Upper lobe of left lung (tissue), 6 donors: ENCODE data around the gene ARMC7. TPM values are rescaled to one million over a fixed set of nuclear protein-coding genes. Genes with fewer than 3 reads are reported as not detected.
"Not testable (repeated sequence)": the region's sequence is repeated elsewhere in the genome, so short reads cannot be mapped to it uniquely, and the experiment has no call there.

Experiments used
- ATAC-seq, 2 donors: fragments of 200-7000 bp; cut with Tn5 transposase; one replicate each; pipeline ENCODE4 v1.9.1; 2022; ENCODE audit warnings: mild to moderate bottlenecking in 2 of 2, moderate library complexity in 2 of 2; ENCODE audit not compliant: low FRiP score in 2 of 2
- DNase-seq, 2 donors: peaks; one replicate each; pipeline ENCODE4 v3.0.0-alpha.2; 2019 to 2020
- H3K27ac ChIP-seq, 4 donors: fragments of 200-600 bp; sonication (generic); one replicate each; pipeline ENCODE4 v1.5.1; 2016 to 2019
- H3K27me3 ChIP-seq, 4 donors: fragments of 200-600 bp; sonication (generic); one replicate each; pipeline ENCODE4 v1.5.1; 2017 to 2019
- H3K36me3 ChIP-seq, 4 donors: fragments of 200-600 bp; sonication (generic); one replicate each; pipeline ENCODE4 v1.5.1; 2016 to 2019
- H3K4me1 ChIP-seq, 4 donors: fragments of 200-600 bp; sonication (generic); one replicate each; pipeline ENCODE4 v1.5.1; 2018 to 2019
- H3K4me3 ChIP-seq, 4 donors: fragments of 200-600 bp; sonication (generic); one replicate each; pipeline ENCODE4 v1.5.1; 2017 to 2019; ENCODE audit warnings: mild to moderate bottlenecking in 2 of 4, moderate library complexity in 1 of 4
- H3K9me3 ChIP-seq, 4 donors: fragments of 200-600 bp; sonication (generic); one replicate each; pipeline ENCODE4 v1.5.1; 2018 to 2019
- CTCF ChIP-seq, 6 experiments: fragments of 450-650 bp in 4 of 6; fragments of 200-600 bp in 2 of 6; sonication (generic) in 2 of 6; IDR thresholded peaks; one replicate each; pipeline ENCODE4 v1.5.1; 2016 to 2019; ENCODE audit warnings: antibody characterized with exemption in 6 of 6
- EP300 ChIP-seq, 4 donors: sonication (generic); formaldehyde crosslinking; IDR thresholded peaks; one replicate each; pipeline ENCODE4 v1.5.1; 2017; ENCODE audit warnings: antibody characterized with exemption in 4 of 4, control low read depth in 2 of 4
- POLR2A ChIP-seq, 4 donors: fragments of 450-650 bp; IDR thresholded peaks; one replicate each; pipeline ENCODE4 v1.5.1; 2016 to 2017; ENCODE audit warnings: antibody characterized with exemption in 4 of 4, mild to moderate bottlenecking in 2 of 4
- POLR2AphosphoS5 ChIP-seq, 2 donors: sonication (generic); formaldehyde crosslinking; IDR thresholded peaks; one replicate each; pipeline ENCODE4 v1.5.1; 2017; ENCODE audit warnings: antibody characterized with exemption in 2 of 2
- WGBS, 2 donors: methylation state at CpG; one replicate each; pipeline ENCODE4 v1.1.5; 2017 to 2018; 5-methylcytosine and 5-hydroxymethylcytosine counted together
- total RNA-seq, 6 donors: library from RNA; depleted of rRNA in 4 of 6; stranded (reverse); fragments of >200 nt in 4 of 6; gene quantifications; one replicate each; pipeline versions ENCODE4 v1.1.0 to v1.2.1, GENCODE V29; 2016 to 2021
- donor health status: DM: no; HTN: no; CAD: no; lungs with moderate emphysema.
- donor health status: DM: no; HTN: yes; CAD: no; lungs with severe emphysema.

Gene ARMC7
- total RNA-seq, 6 donors from 2014 or later: 7.3 to 29.5 (median 16.6) TPM

DNA sequence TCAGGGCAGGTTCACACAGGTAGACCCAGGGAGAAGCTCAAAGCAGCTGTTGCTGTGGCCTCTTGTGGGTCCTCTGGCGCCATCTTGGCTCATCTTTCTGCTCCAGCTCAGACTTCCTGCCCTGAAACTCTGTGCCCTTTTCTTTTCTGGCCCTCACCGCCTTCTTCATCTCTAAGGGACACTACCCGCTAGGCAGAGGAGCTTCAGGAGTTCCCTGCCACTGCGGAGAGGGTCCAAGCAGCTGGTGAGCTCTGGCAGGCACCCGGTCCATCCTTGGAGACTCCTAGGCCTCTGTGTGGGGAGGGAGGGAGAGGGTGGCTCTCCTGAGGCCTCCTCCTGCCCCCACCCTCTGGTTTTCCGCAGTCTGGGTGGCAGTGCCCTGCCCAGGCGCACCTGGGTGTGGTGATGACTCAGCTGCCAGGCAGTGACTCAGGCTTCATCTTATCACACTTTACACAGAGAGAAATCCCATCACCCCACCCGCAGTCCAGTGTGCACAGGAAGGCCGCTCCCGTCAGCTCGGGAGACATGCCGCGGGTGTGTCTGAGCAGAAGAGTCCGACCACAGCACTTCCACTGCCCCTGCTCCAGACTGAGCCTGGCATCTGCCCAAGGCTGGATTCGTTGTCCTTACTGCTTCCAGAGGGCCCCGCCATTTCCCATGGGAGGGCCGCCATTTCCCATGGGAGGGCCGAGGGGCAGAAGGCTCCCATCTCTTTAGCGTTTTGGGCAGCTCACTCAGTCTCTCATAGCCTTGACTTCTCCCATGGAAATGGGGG, 14.5 kb downstream of the ARMC7 start:
- H3K27me3 ChIP-seq: no peaks in the 10 kb centered on the region
- H3K9me3 ChIP-seq: no peaks in the 10 kb centered on the region
- peak; percentile 74 to 89 for ATAC-seq
- peaks cover 0 to 22% (median 5%) of the 10 kb centered on the region in 4 donors for H3K36me3 ChIP-seq
- 65 to 74% methylated on average over 12 to 17 of the region's 19 CpGs for WGBS, 2 donors
- no peak overlapping the region for H3K4me3 ChIP-seq
- peak in 2 of 4 donors; percentile 71 to 84 for TF ChIP-seq EP300 (IDR thresholded peaks at IDR 0.05)
- peak in 1 of 4 donors; percentile 26 for TF ChIP-seq POLR2A (IDR thresholded peaks at IDR 0.05)
- no peak for TF ChIP-seq CTCF (IDR thresholded peaks at IDR 0.05)
- peak; percentile 60 to 86 for TF ChIP-seq POLR2AphosphoS5 (IDR thresholded peaks at IDR 0.05)
- peak overlapping the region; percentile 81 to 95 (median 84) for H3K27ac ChIP-seq
- H3K4me1 ChIP-seq: peaks cover 16 to 35% (median 27%) of the 10 kb centered on the region in 4 donors
- DNase-seq: peak; percentile 70 to 88

DNA sequence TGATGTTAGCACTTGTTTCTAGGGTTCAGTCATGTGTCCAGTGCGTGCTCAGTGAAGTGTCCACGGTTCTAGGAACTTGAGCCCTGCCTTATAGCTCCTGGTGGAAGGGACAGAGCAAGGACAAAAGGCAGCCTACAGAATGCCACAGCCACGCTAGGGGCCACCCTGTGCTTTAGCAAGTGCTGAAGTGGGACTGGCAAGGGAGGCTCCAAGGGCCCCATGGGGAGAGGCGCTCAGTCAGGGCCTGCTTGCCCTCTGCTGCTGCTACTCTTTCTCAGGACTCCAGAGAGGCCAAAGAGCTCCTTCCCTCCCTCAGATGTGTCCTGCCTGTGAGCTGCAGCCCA, 15.0 kb downstream of the ARMC7 start:
- peaks cover 0 to 26% (median 7%) of the 10 kb centered on the region in 4 donors for H3K36me3 ChIP-seq
- H3K27me3 ChIP-seq: no peaks in the 10 kb centered on the region
- peaks cover 16 to 37% (median 27%) of the 10 kb centered on the region in 4 donors for H3K4me1 ChIP-seq
- ATAC-seq (no peak), DNase-seq (no peak)
- peak in 1 of 4 donors; percentile 1 for TF ChIP-seq POLR2A (IDR thresholded peaks at IDR 0.05)
- TF ChIP-seq POLR2AphosphoS5 (IDR thresholded peaks at IDR 0.05): no peak
- no peak for TF ChIP-seq EP300 (IDR thresholded peaks at IDR 0.05)
- TF ChIP-seq CTCF (IDR thresholded peaks at IDR 0.05): no peak
- 90% methylated on average over 2 to 4 of the region's 4 CpGs for WGBS, 2 donors
- no peaks in the 10 kb centered on the region for H3K9me3 ChIP-seq
- H3K4me3 ChIP-seq: no peak overlapping the region
- peak overlapping the region; percentile 81 to 95 (median 84) for H3K27ac ChIP-seq

DNA sequence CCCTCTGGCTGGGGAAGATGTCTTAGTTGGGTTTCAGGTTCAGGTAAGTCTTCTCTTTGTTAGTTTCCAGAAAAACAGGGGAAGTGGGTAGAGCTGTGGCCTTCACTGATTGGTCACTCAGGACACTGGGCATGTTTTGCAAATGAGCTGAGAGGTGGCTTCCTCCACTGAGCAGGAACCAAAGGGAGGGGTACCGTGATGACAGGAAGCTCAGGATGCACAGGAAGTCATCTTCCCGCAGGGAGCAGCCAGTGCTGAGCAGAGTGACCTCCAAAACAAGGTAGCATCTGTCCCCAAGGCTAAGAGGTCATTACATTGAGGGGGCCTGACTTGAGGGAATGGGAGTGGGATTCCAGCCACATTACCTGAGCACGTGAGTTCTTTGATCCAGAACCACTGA, 16.2 kb downstream of the ARMC7 start:
- peak overlapping the region; percentile 45 to 95 (median 84) for H3K27ac ChIP-seq

DNA sequence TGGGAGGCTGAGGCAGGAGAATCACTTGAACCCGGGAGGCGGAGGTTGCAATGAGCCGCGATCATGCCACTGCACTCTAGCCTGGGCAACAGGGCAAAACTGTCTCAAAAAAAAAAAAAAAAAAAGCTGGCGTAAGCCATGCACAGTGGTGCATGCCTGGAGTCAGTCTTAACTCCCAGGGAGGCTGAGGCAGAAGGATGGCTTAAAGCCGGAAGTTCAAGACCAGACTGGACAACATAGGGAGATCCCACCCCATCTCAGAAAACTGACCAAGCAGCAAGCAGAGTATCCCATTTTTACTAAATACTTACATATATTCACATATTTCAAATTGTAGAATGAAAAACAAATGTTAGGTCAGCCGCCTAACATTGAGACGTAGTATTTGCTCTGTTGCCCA, 17.2 kb downstream of the ARMC7 start:
- ATAC-seq: no peak
- no peak for DNase-seq
- Histone ChIP-seq H3K36me3 (peaks cover 0 to 20% (median 9%) of the 10 kb centered on the region in 4 donors), H3K4me1 (peaks cover 25 to 50% (median 35%) of the 10 kb centered on the region in 4 donors), H3K4me3 (no peak overlapping the region), H3K27ac (peak overlapping the region in 1 of 4 donors; percentile 5), H3K9me3 (no peaks in the 10 kb centered on the region), H3K27me3 (no peaks in the 10 kb centered on the region)
- TF ChIP-seq POLR2A (IDR thresholded peaks at IDR 0.05): no peak
- TF ChIP-seq EP300 (IDR thresholded peaks at IDR 0.05): no peak
- no peak for TF ChIP-seq CTCF (IDR thresholded peaks at IDR 0.05)
- TF ChIP-seq POLR2AphosphoS5 (IDR thresholded peaks at IDR 0.05): no peak
- 92 to 98% methylated on average over 8 of the region's 8 CpGs for WGBS, 2 donors

More for the DNA sequence above, 16.2 kb downstream of the ARMC7 start:
- Histone ChIP-seq H3K9me3 (no peaks in the 10 kb centered on the region), H3K36me3 (peaks cover 0 to 22% (median 10%) of the 10 kb centered on the region in 4 donors), H3K4me3 (no peak overlapping the region), H3K4me1 (peaks cover 24 to 46% (median 32%) of the 10 kb centered on the region in 4 donors), H3K27me3 (no peaks in the 10 kb centered on the region)
- no peak for TF ChIP-seq POLR2AphosphoS5 (IDR thresholded peaks at IDR 0.05)
- TF ChIP-seq POLR2A (IDR thresholded peaks at IDR 0.05): no peak
- no peak for TF ChIP-seq CTCF (IDR thresholded peaks at IDR 0.05)
- TF ChIP-seq EP300 (IDR thresholded peaks at IDR 0.05): no peak
- DNase-seq (no peak), ATAC-seq (no peak)
- WGBS, 2 donors: 54 to 57% methylated on average over 3 of the region's 3 CpGs

DNA sequence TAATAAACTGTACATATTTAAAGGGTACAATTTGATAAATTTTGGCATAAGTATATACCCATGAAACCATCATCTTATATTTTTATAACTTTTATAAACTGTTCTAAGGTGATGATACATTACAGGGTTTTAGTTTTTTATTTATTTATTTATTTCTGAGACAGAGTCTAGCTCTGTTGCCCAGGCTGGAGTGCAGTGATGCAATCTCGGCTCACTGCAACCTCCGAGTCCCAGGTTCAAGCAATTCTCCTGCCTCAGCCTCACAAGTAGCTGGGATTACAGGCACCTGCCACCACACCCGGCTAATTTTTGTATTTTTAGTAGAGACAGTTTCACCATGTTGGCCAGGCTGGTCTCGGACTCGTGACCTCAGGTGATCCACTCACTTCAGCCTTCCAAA, 18.2 kb downstream of the ARMC7 start:
- not testable (repeated sequence) for H3K4me3 ChIP-seq, H3K27me3 ChIP-seq, ATAC-seq, H3K9me3 ChIP-seq, DNase-seq
- H3K27ac ChIP-seq: peak overlapping the region in 1 of 4 donors; percentile 21
- peaks cover 0 to 20% (median 9%) of the 10 kb centered on the region in 4 donors for H3K36me3 ChIP-seq
- 88 to 89% methylated on average over 5 of the region's 5 CpGs for WGBS, 2 donors
- peaks cover 29 to 53% (median 40%) of the 10 kb centered on the region in 4 donors for H3K4me1 ChIP-seq
